Esophagus mucosa (tissue), 1 donor: ENCODE data around the gene CXCL17. TPM values are rescaled to one million over a fixed set of nuclear protein-coding genes. Genes with fewer than 3 reads are reported as not detected.
"Not testable (repeated sequence)": the region's sequence is repeated elsewhere in the genome, so short reads cannot be mapped to it uniquely, and the experiment has no call there.

Experiments used
- ATAC-seq: fragments of 200-7000 bp; cut with Tn5 transposase; one replicate; pipeline ENCODE4 v1.9.1; 2020
- total RNA-seq: library from RNA; stranded (reverse); gene quantifications from one replicate; pipeline ENCODE4 v1.2.4, GENCODE V29; 2023
- donor health status: DM: yes; HTN: yes; CAD: no.

The CXCL17 gene
- total RNA-seq, 1 donor from 2014 or later: 38.6 TPM

GRCh38 chr19:42465827-42466280, 23.1 kb upstream of the CXCL17 start:
- ATAC-seq: no peak

DNA sequence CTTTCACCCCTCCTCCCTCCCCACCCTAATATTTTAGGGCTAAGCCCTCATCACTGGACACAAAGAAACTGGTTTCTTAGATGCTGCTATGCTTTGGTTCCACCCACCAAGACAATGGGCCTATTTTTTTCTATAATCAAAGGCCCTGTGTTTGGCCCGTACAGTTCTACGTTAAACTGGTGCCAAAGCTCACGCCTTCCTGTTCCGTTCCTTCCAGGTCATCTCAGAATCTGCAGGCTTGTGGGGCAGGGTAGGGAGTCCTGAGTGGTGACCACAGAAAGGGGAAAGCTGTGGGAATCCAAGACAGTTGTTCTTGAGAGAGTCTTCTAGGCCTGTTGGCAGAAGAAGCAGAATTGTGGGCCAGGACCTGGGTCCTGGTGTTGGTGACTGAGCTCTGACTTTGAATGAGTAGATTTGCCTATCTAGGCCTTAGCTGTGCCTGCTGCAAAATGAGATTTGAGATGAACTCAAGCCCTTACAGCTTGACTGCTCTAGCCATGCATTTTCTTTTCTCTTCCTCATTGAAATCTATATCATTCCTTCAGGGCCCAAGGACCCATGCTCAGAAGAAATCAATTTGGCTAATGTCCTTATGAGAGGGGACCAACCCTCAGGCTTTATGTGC, 19.1 kb upstream of the CXCL17 start:
- peak; percentile 75 for ATAC-seq

- ATAC-seq: peak; percentile 24
Measured at GRCh38 chr19:42461231-42461630, 18.5 kb upstream of the CXCL17 start.

- ATAC-seq: no peak
Measured at GRCh38 chr19:42459926-42460325, 17.2 kb upstream of the CXCL17 start.

DNA sequence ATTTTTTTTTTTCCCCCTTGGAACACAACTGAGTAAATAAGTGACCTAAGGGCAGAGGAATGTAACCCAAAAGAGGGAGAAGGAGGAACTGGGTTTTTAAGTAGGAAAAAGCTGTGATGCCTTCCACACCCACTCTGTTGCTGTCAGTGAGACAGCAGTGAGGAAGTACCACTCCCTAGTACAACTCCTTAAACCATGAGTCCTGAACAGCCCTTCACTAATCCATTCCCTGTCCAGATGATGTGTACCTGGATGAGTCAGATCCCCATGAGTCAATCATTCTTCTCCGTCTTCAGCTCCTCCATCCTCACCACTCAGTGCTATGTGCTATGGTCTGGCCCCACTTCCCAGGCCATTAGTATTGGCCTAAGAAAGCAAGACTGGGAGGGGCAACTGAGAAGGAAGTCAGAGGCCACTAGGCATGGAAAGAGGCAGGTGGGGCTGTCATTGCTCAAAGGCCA, 12.9 kb upstream of the CXCL17 start:
- ATAC-seq: peak; percentile 98

DNA sequence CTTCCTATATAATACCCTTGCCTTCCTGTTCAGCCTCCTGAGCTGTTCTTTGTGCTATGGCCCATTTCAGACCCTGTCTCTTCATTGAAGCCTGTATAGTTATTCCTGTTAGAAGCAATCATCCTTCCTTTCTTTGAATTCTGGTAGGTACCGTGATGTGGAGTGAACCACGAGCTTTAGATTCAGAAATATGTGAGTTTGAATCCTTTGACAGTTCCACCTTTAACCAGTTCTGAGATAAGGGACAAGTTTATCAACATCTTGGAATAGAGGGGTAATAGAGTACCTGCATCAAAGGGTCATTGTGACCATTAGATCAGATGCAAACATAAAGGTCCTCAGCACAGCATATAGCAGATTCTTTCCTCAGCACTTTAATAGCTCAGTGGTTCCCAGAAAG, 12.3 kb upstream of the CXCL17 start:
- no peak for ATAC-seq

GRCh38 chr19:42452590-42452989, 9.8 kb upstream of the CXCL17 start:
- ATAC-seq: no peak

GRCh38 chr19:42450314-42450934, 7.7 kb upstream of the CXCL17 start:
- ATAC-seq: peak; percentile 94

- ATAC-seq: not testable (repeated sequence)
Measured at GRCh38 chr19:42448306-42448705, 5.6 kb upstream of the CXCL17 start.

DNA sequence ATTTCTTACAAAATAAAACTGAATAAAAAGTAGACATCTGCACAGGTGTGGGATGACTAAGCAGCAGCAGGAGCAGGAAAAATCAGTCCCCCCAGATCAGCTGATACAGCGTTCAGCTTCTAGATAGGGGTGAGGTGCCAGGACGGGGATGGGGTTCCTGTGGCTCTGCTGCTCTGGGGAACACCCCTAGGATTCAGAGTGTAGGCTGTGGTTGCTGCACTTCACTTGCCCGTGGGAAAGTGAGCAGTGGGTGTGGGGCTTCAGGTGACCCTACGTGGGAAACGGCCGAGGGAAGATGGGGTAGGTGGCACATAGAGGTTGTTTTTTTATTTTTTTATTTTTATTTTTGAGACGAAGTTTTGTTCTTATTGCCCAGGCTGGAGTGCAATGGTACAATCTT, 3.2 kb upstream of the CXCL17 start:
- ATAC-seq: no peak

DNA sequence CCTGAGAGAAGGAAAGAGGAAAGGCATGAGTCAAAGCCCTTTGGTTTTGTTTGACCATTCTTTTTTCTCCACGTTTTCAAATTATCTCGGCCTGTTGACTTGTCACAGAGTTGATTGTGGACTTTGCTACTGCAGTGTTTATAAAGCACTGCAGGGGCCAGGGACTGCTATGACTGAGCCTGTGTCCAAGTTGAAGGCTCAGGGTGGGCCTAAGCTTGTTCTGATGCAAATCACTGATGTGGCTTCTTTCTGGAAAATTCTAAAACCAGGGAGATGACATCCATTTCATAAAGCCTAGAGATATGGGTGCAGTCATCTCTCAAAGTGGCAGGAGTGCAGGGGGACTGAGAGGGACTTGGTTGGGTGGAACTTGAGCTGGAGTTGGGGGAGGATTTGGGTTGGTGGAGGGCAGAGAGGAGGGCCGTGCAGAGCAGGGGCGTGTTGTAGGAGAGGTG, 1.2 kb upstream of the CXCL17 start:
- no peak for ATAC-seq

GRCh38 chr19:42441049-42441445, 1.7 kb downstream of the CXCL17 start:
- peak; percentile 81 for ATAC-seq

- peak; percentile 42 for ATAC-seq
Measured at GRCh38 chr19:42440357-42441048, 2.2 kb downstream of the CXCL17 start.

DNA sequence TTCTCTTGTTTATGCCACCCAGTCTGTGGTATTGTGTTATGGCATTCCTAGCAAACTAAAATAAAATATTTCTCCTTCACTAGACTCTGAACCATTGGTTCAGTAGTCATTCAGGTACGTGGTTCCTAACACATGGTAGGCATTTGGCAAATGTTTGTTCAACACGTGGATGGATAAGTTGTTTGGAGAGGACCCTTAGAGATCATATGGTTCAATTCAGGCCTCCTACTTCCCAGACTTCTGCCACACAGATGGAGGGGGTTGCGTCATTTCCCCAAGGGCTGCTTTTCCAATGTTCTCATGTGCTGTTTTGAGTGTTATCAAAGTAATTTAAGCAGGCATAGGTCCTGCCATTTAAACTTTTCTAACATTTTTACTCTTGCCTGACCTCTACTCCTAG, 6.7 kb downstream of the CXCL17 start:
- ATAC-seq: no peak

GRCh38 chr19:42435316-42435715, 7.4 kb downstream of the CXCL17 start:
- ATAC-seq: no peak

DNA sequence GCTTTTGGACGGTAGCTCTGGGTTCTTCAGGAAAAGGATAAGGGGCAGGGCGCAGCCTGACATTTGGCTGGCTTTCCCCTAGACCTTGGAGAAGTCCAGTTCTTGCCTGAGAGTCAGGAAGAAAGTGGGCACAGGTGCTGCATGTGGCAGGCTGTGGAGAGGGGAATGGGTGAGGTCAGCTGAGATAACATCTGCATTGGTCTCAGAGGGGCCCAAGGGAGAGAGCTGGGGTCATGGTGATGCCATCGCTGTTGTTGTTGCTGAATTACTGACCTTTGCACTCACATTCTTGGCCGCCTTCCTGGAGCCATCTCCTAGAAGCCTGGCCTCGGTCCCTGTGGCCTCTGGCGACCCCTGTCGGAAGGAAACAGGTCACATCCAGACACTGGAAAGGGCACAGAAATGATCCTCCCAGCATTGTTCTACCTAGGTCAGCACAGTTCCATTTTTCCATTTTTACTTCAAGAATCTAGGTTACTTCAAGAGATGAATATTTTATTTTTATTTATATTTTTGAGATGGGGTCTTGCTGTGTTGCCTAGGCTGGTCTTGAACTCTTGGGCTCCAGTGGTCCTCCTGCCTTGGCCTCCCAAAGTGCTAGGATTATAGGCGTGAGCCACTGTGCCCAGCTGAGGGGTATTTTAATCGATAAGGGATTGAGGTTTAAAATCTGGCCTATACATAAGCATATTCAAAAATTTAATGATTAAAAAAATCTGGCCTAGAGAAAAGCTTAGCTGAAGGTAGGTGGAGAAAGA, 9.1 kb downstream of the CXCL17 start:
- ATAC-seq: peak; percentile 79

- no peak for ATAC-seq
Measured at GRCh38 chr19:42431486-42431885, 11.3 kb downstream of the CXCL17 start.

GRCh38 chr19:42428676-42429075, 14.1 kb downstream of the CXCL17 start:
- ATAC-seq: no peak

- no peak for ATAC-seq
Measured at GRCh38 chr19:42427313-42427712, 15.4 kb downstream of the CXCL17 start, which contains the start of gene LIPE. TSS of gene LIPE (minus strand) at chr19:42427388. CDS start at chr19:42427149, 239 bp downstream.

GRCh38 chr19:42426643-42427042, 16.1 kb downstream of the CXCL17 start:
- ATAC-seq: no peak

- ATAC-seq: no peak
Measured at GRCh38 chr19:42424712-42425131, 18.0 kb downstream of the CXCL17 start.

DNA sequence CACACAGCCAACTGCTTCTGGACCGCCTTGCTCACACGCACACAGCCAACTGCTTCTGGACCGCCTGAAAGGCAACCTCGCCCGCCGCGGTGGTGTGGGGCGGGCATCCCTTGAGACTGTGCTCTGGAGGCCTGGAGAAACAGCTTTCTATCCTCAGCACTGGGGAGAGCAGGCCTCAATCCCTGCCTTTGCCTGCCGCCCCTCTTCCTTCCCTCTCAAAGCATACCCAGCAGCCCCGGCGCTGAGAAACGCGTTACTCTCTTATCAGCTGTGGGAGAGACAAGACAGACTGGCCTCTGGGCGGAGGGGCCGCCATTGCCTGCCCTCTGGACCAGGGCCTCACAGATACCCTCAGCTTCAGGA, 18.4 kb downstream of the CXCL17 start:
- no peak for ATAC-seq
